Osteoblast (primary cell): ENCODE results near the gene PROX2. TPM values are rescaled to one million over a fixed set of nuclear protein-coding genes. Genes with fewer than 3 reads are reported as not detected.

Experiments
- DNase-seq: peaks from one replicate; pipeline ENCODE4 v3.0.0; 2011; ENCODE audit warnings: low spot score, mixed read lengths; ENCODE audit not compliant: insufficient read length; ENCODE audit errors: missing footprints
- H2AFZ ChIP-seq: 2 replicates; pipeline ENCODE4 v1.6.0; 2011; ENCODE audit warnings: mild to moderate bottlenecking, low read length
- H3K27ac ChIP-seq: 2 replicates; pipeline ENCODE4 v1.5.1; 2011; ENCODE audit warnings: mild to moderate bottlenecking, low read depth, low read length, moderate library complexity
- H3K27me3 ChIP-seq: 2 replicates; pipeline ENCODE4 v1.6.0; 2012; ENCODE audit warnings: mild to moderate bottlenecking, control low read depth, inconsistent platforms, low read length, moderate library complexity; ENCODE audit not compliant: insufficient read depth
- H3K36me3 ChIP-seq: 2 replicates; pipeline ENCODE4 v1.5.1; 2011; ENCODE audit warnings: mild to moderate bottlenecking, low read length, control low read depth, moderate library complexity; ENCODE audit not compliant: insufficient read depth
- H3K4me1 ChIP-seq: 2 replicates; pipeline ENCODE4 v1.5.1; 2011; ENCODE audit warnings: mild to moderate bottlenecking, low read length, control low read depth, moderate library complexity; ENCODE audit not compliant: insufficient read depth
- H3K4me2 ChIP-seq: 2 replicates; pipeline ENCODE4 v1.6.0; 2011; ENCODE audit warnings: mild to moderate bottlenecking, low read length; ENCODE audit not compliant: insufficient read depth
- H3K4me3 ChIP-seq: fragments of 200-600 bp; sonication (generic); 3 replicates; pipeline ENCODE4 v1.5.1; 2012; ENCODE audit warnings: mild to moderate bottlenecking, low read length, inconsistent platforms; ENCODE audit not compliant: insufficient read depth
- H3K79me2 ChIP-seq: 2 replicates; pipeline ENCODE4 v1.6.0; 2012; ENCODE audit warnings: mild to moderate bottlenecking, low read length, control low read depth, inconsistent platforms; ENCODE audit not compliant: insufficient read depth
- H3K9me3 ChIP-seq: 2 replicates; pipeline ENCODE4 v1.5.1; 2011; ENCODE audit warnings: low read depth, low read length, control low read depth
- H4K20me1 ChIP-seq: 2 replicates; pipeline ENCODE4 v1.6.0; 2012; ENCODE audit warnings: mild to moderate bottlenecking, low read length, control low read depth; ENCODE audit not compliant: insufficient read depth
- total RNA-seq: library from RNA; depleted of rRNA; stranded (reverse); fragments of >200 nt; gene quantifications from 2 replicates; pipeline ENCODE4 v1.2.3, GENCODE V29; 2012
- TF ChIP-seq, protein P1 (sequence below): IDR thresholded peaks from 2 replicates; pipeline ENCODE4 v1.5.1; 2011; ENCODE audit warnings: mild to moderate bottlenecking, low read depth, low read length, moderate library complexity; ENCODE audit errors: extremely low read depth

PROX2 gene
- total RNA-seq, 1 donor, result not detected

GRCh38 chr14:74852922-74853530 is 22.9 kb downstream of the PROX2 start:
- Histone ChIP-seq H2AFZ (no peak overlapping the region), H3K36me3 (no peaks in the 10 kb centered on the region)

DNA sequence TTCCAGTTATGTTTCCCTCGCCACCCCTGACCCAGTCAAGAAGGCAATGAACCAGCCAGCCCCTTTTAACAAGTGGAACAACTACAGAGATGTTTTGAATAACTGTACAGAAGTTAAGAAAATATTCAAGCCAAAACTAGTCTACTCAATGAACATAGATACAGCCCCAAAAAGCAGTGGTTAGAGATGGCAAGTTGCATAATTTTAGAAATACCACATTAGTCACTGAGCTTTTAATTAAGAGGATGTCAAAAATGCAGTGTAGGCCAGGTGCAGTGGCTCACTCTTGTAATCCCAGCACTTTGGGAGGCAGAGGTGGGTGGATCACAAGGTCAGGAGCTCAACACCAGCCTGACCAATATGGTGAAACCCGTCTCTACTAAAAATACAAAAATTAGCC is 27.2 kb downstream of the PROX2 start:
- Histone ChIP-seq H3K4me2 (no peak overlapping the region), H2AFZ (no peak overlapping the region), H3K27ac (no peak overlapping the region), H3K79me2 (no peaks in the 10 kb centered on the region), H3K36me3 (no peaks in the 10 kb centered on the region), H3K4me1 (peaks cover 24% of the 10 kb centered on the region), H3K4me3 (no peak overlapping the region), H3K27me3 (no peaks in the 10 kb centered on the region), H3K9me3 (no peaks in the 10 kb centered on the region), H4K20me1 (no peaks in the 10 kb centered on the region)
- TF ChIP-seq, protein P1, sequence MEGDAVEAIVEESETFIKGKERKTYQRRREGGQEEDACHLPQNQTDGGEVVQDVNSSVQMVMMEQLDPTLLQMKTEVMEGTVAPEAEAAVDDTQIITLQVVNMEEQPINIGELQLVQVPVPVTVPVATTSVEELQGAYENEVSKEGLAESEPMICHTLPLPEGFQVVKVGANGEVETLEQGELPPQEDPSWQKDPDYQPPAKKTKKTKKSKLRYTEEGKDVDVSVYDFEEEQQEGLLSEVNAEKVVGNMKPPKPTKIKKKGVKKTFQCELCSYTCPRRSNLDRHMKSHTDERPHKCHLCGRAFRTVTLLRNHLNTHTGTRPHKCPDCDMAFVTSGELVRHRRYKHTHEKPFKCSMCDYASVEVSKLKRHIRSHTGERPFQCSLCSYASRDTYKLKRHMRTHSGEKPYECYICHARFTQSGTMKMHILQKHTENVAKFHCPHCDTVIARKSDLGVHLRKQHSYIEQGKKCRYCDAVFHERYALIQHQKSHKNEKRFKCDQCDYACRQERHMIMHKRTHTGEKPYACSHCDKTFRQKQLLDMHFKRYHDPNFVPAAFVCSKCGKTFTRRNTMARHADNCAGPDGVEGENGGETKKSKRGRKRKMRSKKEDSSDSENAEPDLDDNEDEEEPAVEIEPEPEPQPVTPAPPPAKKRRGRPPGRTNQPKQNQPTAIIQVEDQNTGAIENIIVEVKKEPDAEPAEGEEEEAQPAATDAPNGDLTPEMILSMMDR, result no peak
- no peak for DNase-seq

More at GRCh38 chr14:74852922-74853530, 22.9 kb downstream of the PROX2 start:
- no peaks in the 10 kb centered on the region for H3K79me2 ChIP-seq
- H3K4me3 ChIP-seq, result no peak overlapping the region
- no peaks in the 10 kb centered on the region for H3K4me1 ChIP-seq
- H3K4me2 ChIP-seq, result no peak overlapping the region
- TF ChIP-seq, protein P1, result no peak
- H3K9me3 ChIP-seq, result no peaks in the 10 kb centered on the region
- no peak overlapping the region for H3K27ac ChIP-seq
- H3K27me3 ChIP-seq, result no peaks in the 10 kb centered on the region
- DNase-seq, result peak; percentile 49
- no peaks in the 10 kb centered on the region for H4K20me1 ChIP-seq

- Histone ChIP-seq H3K4me1 (peaks cover 28% of the 10 kb centered on the region), H4K20me1 (no peaks in the 10 kb centered on the region), H3K27ac (no peak overlapping the region), H3K36me3 (peaks cover 3% of the 10 kb centered on the region), H3K79me2 (no peaks in the 10 kb centered on the region), H2AFZ (no peak overlapping the region), H3K4me2 (no peak overlapping the region), H3K9me3 (no peaks in the 10 kb centered on the region), H3K27me3 (no peaks in the 10 kb centered on the region), H3K4me3 (no peak overlapping the region)
- TF ChIP-seq, protein P1, result no peak
- DNase-seq, result peak; percentile 68
Measured at GRCh38 chr14:74846968-74847665, 28.8 kb downstream of the PROX2 start.

DNA sequence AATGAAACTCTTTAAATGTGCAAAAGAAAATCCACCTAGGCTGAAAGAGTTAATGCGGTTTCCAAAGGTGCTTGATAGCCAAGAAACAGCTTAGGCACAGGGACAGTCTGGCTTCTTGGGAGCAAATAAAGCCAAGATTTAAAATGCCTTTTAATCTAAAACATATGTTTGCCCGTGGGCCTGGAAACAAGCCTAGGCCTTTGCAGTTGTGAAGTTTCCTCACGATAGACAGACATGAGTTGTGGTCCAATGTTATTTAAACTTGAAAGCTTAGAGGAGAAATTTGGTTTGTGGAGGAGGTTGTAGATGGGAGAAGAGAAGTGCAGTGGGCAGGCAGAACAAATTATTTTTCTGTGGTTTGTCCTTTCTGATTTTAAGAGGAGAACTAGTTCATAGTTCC is 29.8 kb downstream of the PROX2 start:
- H3K79me2 ChIP-seq, result no peaks in the 10 kb centered on the region
- H3K27me3 ChIP-seq, result no peaks in the 10 kb centered on the region
- no peak overlapping the region for H3K27ac ChIP-seq
- H3K4me3 ChIP-seq, result no peak overlapping the region
- no peak overlapping the region for H3K4me2 ChIP-seq
- peaks cover 6% of the 10 kb centered on the region for H3K36me3 ChIP-seq
- H2AFZ ChIP-seq, result no peak overlapping the region
- TF ChIP-seq, protein P1, result no peak
- no peak for DNase-seq
- H3K4me1 ChIP-seq, result peaks cover 28% of the 10 kb centered on the region
- no peaks in the 10 kb centered on the region for H3K9me3 ChIP-seq
- no peaks in the 10 kb centered on the region for H4K20me1 ChIP-seq
